Osteoblast (primary cell): ENCODE measurements around the gene SRRM2. TPM values are rescaled to one million over a fixed set of nuclear protein-coding genes. Genes with fewer than 3 reads are reported as not detected.

Experiments used
- DNase-seq: peaks from one replicate; pipeline ENCODE4 v3.0.0; 2011; ENCODE audit warnings: low spot score, mixed read lengths; ENCODE audit not compliant: insufficient read length; ENCODE audit errors: missing footprints
- H2AFZ ChIP-seq: 2 replicates; pipeline ENCODE4 v1.6.0; 2011; ENCODE audit warnings: mild to moderate bottlenecking, low read length
- H3K27ac ChIP-seq: 2 replicates; pipeline ENCODE4 v1.5.1; 2011; ENCODE audit warnings: mild to moderate bottlenecking, low read depth, low read length, moderate library complexity
- H3K27me3 ChIP-seq: 2 replicates; pipeline ENCODE4 v1.6.0; 2012; ENCODE audit warnings: mild to moderate bottlenecking, control low read depth, inconsistent platforms, low read length, moderate library complexity; ENCODE audit not compliant: insufficient read depth
- H3K36me3 ChIP-seq: 2 replicates; pipeline ENCODE4 v1.5.1; 2011; ENCODE audit warnings: mild to moderate bottlenecking, low read length, control low read depth, moderate library complexity; ENCODE audit not compliant: insufficient read depth
- H3K4me1 ChIP-seq: 2 replicates; pipeline ENCODE4 v1.5.1; 2011; ENCODE audit warnings: mild to moderate bottlenecking, low read length, control low read depth, moderate library complexity; ENCODE audit not compliant: insufficient read depth
- H3K4me2 ChIP-seq: 2 replicates; pipeline ENCODE4 v1.6.0; 2011; ENCODE audit warnings: mild to moderate bottlenecking, low read length; ENCODE audit not compliant: insufficient read depth
- H3K4me3 ChIP-seq: fragments of 200-600 bp; sonication (generic); 3 replicates; pipeline ENCODE4 v1.5.1; 2012; ENCODE audit warnings: mild to moderate bottlenecking, low read length, inconsistent platforms; ENCODE audit not compliant: insufficient read depth
- H3K79me2 ChIP-seq: 2 replicates; pipeline ENCODE4 v1.6.0; 2012; ENCODE audit warnings: mild to moderate bottlenecking, low read length, control low read depth, inconsistent platforms; ENCODE audit not compliant: insufficient read depth
- H3K9me3 ChIP-seq: 2 replicates; pipeline ENCODE4 v1.5.1; 2011; ENCODE audit warnings: low read depth, low read length, control low read depth
- H4K20me1 ChIP-seq: 2 replicates; pipeline ENCODE4 v1.6.0; 2012; ENCODE audit warnings: mild to moderate bottlenecking, low read length, control low read depth; ENCODE audit not compliant: insufficient read depth
- CTCF ChIP-seq: IDR thresholded peaks from 2 replicates; pipeline ENCODE4 v1.5.1; 2011; ENCODE audit warnings: mild to moderate bottlenecking, low read depth, low read length, moderate library complexity; ENCODE audit errors: extremely low read depth
- total RNA-seq: library from RNA; depleted of rRNA; stranded (reverse); fragments of >200 nt; gene quantifications from 2 replicates; pipeline ENCODE4 v1.2.3, GENCODE V29; 2012

SRRM2 gene
- total RNA-seq, 1 donor: 56.8 TPM

GRCh38 chr16:2784358-2785100 is 32.1 kb downstream of the SRRM2 start:
- no peak overlapping the region for H3K4me2 ChIP-seq

GRCh38 chr16:2785101-2785991 is 32.9 kb downstream of the SRRM2 start:
- H3K4me3 ChIP-seq: no peak overlapping the region
- no peak overlapping the region for H3K4me2 ChIP-seq
- H3K79me2 ChIP-seq: no peaks in the 10 kb centered on the region
- no peaks in the 10 kb centered on the region for H3K36me3 ChIP-seq
- no peaks in the 10 kb centered on the region for H3K4me1 ChIP-seq
- H4K20me1 ChIP-seq: no peaks in the 10 kb centered on the region
- no peaks in the 10 kb centered on the region for H3K9me3 ChIP-seq
- DNase-seq: peak; percentile 81
- no peak overlapping the region for H2AFZ ChIP-seq
- H3K27ac ChIP-seq: no peak overlapping the region
- peaks cover 50% of the 10 kb centered on the region for H3K27me3 ChIP-seq
- TF ChIP-seq CTCF: no peak

More at GRCh38 chr16:2784358-2785100, 32.1 kb downstream of the SRRM2 start:
- Histone ChIP-seq H2AFZ (no peak overlapping the region), H4K20me1 (no peaks in the 10 kb centered on the region), H3K4me1 (no peaks in the 10 kb centered on the region), H3K27me3 (peaks cover 45% of the 10 kb centered on the region), H3K9me3 (no peaks in the 10 kb centered on the region), H3K4me3 (no peak overlapping the region), H3K27ac (no peak overlapping the region), H3K79me2 (no peaks in the 10 kb centered on the region), H3K36me3 (no peaks in the 10 kb centered on the region)
- TF ChIP-seq CTCF: no peak
- DNase-seq: peak; percentile 57

- H4K20me1 ChIP-seq: no peaks in the 10 kb centered on the region
- no peaks in the 10 kb centered on the region for H3K9me3 ChIP-seq
- H2AFZ ChIP-seq: no peak overlapping the region
- H3K36me3 ChIP-seq: no peaks in the 10 kb centered on the region
- no peak for TF ChIP-seq CTCF
- H3K4me3 ChIP-seq: no peak overlapping the region
- H3K4me2 ChIP-seq: no peak overlapping the region
- H3K27me3 ChIP-seq: peaks cover 59% of the 10 kb centered on the region
- DNase-seq: peak; percentile 79
- no peaks in the 10 kb centered on the region for H3K79me2 ChIP-seq
- H3K4me1 ChIP-seq: no peaks in the 10 kb centered on the region
- H3K27ac ChIP-seq: no peak overlapping the region
Measured at GRCh38 chr16:2786061-2786825, 33.8 kb downstream of the SRRM2 start.
